Measurements from ENCODE around the gene CLPTM1L.
"Not testable (repeated sequence)": the region's sequence is repeated elsewhere in the genome, so short reads cannot be mapped to it uniquely, and the experiment has no call there.

The CLPTM1L gene

GRCh38 chr5:1278216-1278615 lies 66.7 kb downstream of the CLPTM1L start:
- H3K4me3 ChIP-seq (ENCODE audit: low read depth, low read length), result no peak overlapping the region
- TF ChIP-seq CTCF (IDR thresholded peaks at IDR 0.05; ENCODE audit: low read depth, low read length, missing control alignments), result no peak
- no peak for DNase-seq (ENCODE audit: low read depth)

- no peak for TF ChIP-seq CTCF (IDR thresholded peaks at IDR 0.05; ENCODE audit: low read depth, low read length, missing control alignments)
- H3K4me3 ChIP-seq (ENCODE audit: low read depth, low read length), result no peak overlapping the region
- DNase-seq (ENCODE audit: low read depth), result no peak
Observed at GRCh38 chr5:1277781-1278180, 67.1 kb downstream of the CLPTM1L start.

- DNase-seq (ENCODE audit: low read depth), result no peak
- H3K4me3 ChIP-seq (ENCODE audit: low read depth, low read length), result no peak overlapping the region
- TF ChIP-seq CTCF (IDR thresholded peaks at IDR 0.05; ENCODE audit: low read depth, low read length, missing control alignments), result no peak
Observed at GRCh38 chr5:1277331-1277730, 67.6 kb downstream of the CLPTM1L start.

- no peak overlapping the region for H3K4me3 ChIP-seq (ENCODE audit: low read depth, low read length)
- DNase-seq (ENCODE audit: low read depth), result no peak
- TF ChIP-seq CTCF (IDR thresholded peaks at IDR 0.05; ENCODE audit: low read depth, low read length, missing control alignments), result no peak
Observed at GRCh38 chr5:1276930-1277329, 68.0 kb downstream of the CLPTM1L start.

- not testable (repeated sequence) for DNase-seq (ENCODE audit: low read depth); H3K4me3 ChIP-seq (ENCODE audit: low read depth, low read length)
Observed at GRCh38 chr5:1275397-1276391, 69.2 kb downstream of the CLPTM1L start.

GRCh38 chr5:1274471-1274870 lies 70.4 kb downstream of the CLPTM1L start:
- no peak for DNase-seq (ENCODE audit: low read depth)
- no peak for TF ChIP-seq CTCF (IDR thresholded peaks at IDR 0.05; ENCODE audit: low read depth, low read length, missing control alignments)
- H3K4me3 ChIP-seq (ENCODE audit: low read depth, low read length), result no peak overlapping the region

- DNase-seq (ENCODE audit: low read depth), result no peak
- H3K4me3 ChIP-seq (ENCODE audit: low read depth, low read length), result no peak overlapping the region
- TF ChIP-seq CTCF (IDR thresholded peaks at IDR 0.05; ENCODE audit: low read depth, low read length, missing control alignments), result no peak
Observed at GRCh38 chr5:1273745-1274144, 71.2 kb downstream of the CLPTM1L start.

Data from GM12864 (cell line).